NCI-H510A treated with DMSO at 0.1 percent for 48 hours (cell line): ENCODE measurements around the gene PARP15.
"Not testable (repeated sequence)": the region's sequence is repeated elsewhere in the genome, so short reads cannot be mapped to it uniquely, and the experiment has no call there.

Source experiments
- DNase-seq: peaks from one replicate; lab custom pipeline; 2025; lab: John Stamatoyannopoulos, UW

PARP15 gene

GRCh38 chr3:122665881-122666280 lies 88.4 kb downstream of the PARP15 start:
- DNase-seq = no peak

DNA sequence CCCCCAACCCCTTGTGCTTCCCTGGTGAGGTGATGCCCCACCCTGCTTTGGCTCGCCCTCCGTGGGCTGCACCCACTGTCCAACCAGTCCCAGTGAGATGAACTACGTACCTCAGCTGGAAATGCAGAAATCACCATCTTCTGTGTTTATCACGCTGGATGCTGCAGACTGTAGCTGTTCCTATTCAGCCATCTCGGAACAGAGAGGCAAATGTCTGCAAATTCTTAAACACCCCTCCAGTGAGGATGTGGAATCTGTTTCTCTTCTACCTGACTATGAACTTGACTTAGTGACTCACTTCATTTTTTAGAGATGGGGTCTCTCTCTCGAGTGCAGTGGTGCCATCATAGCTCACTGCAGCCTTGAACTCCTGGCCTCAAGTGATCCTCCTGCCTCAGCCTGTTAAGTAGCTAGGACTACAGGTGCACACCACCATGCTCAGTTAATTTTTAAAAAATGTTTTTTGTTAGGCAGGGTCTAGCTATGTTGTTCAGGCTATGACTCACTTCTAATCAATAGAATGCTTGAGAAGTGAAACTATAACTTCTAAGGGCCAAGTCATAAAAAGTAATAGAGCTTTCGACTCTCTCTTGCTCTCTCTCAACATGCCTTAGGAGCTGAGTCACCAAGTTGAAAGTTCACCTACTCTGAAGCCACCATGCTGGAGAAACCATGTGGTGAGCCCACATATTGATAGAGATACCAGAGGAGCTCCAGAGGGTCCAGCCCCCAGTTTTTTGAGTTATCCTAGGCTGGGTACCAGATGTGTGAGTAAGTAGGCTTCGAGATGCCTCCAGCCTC lies 91.7 kb downstream of the PARP15 start:
- no peak for DNase-seq

- DNase-seq = no peak
These were observed 94.1 kb downstream of the PARP15 start for GRCh38 chr3:122671553-122671952.

DNA sequence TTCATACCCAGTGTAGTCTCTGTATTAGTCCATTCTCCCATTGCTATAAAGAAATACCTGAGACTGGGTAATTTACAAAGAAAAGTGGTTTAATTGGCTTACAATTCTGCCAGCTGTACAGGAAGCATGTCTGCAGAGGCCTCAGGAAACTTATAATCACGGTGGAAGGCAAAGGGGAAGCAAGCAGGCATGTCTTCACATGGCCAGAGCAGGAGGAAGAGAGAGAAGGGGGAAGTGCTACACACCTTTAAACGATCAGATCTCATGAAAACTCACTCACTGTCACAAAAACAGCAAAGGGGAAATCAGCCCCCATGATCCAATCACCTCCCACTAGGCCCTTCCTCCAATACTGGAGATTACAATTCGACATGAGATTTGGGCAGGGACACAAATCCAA lies 96.9 kb downstream of the PARP15 start:
- no peak for DNase-seq

- no peak for DNase-seq
These were observed 99.3 kb downstream of the PARP15 start for GRCh38 chr3:122676759-122677158.

- DNase-seq = no peak
These were observed 99.8 kb downstream of the PARP15 start for GRCh38 chr3:122677216-122677615.

DNA sequence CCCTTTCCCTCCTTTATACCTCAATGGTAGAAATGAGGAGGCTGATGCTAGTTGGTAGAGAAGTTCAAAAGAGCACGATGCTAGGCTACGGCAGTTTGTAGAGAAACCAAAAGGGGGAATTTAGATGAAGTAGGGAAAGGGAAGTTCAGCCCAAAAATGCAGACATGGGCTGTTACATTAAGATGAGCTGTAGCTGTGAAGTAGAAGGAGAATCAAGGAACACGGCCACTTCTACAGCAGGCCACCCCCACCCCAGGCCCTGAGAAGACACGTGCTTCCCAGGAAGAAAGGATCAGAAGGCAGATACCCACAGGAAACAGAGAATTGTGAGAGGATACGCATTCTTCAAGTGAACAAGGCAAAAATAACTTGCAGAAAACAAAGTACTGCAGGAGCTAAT lies 101.1 kb downstream of the PARP15 start:
- no peak for DNase-seq

- DNase-seq = peak; percentile 43
These were observed 101.8 kb downstream of the PARP15 start for GRCh38 chr3:122679085-122679881.

DNA sequence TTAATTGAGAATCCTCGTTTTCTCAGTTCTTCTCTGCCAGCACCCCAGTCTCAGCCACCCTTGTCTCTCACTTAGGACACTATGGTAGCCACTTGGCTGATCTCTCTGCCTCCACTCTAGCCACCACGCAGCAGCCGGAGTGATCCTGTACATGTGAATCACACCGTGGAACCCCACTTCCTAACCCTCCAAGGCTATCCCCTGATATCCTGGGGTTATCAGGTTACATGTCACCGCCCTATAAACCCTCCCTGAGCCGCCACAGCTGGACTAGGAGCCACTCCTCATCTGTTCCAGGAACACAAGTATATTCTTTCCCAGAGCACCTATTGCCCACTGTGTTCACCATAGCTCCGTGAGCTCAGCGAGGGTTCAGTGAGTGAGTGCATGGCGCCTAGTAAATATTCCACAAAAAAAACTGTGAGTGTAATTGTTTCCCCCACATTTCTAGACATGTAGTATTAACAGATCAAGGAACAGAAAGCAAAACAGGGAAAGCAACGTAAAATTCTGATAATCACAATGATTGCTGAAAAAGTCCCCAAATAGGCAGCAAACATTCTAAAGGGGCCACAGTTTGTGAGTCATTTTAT lies 102.5 kb downstream of the PARP15 start:
- DNase-seq = peak; percentile 35

- peak; percentile 27 for DNase-seq
These were observed 103.2 kb downstream of the PARP15 start, which contains the start of gene PARP14 for GRCh38 chr3:122680475-122681283. PARP14 (plus strand) TSS chr3:122680839; CDS start chr3:122680884, 45 bp downstream.

- no peak for DNase-seq
These were observed 104.0 kb downstream of the PARP15 start for GRCh38 chr3:122681284-122681973.

DNA sequence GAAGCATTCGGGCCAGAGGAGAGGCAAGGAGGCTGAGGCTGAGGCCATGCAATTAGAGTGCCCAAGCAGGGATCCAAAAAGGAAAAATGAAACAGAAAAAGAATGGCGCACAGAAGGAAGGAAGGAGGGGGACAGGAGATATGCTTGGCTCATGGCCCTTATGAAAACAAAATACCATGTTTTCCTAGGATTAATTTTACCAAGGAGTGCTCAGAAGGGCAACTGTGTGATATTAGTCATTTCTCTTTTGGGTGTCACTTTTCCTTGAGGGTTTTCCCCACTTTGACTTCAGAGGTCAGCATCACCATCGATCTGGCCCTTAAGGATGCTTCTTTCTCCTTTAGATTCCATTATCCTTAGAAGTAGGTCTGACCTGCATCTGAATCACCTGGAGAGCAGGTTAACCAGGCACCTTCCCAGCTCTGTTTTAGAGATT lies 104.5 kb downstream of the PARP15 start:
- no peak for DNase-seq

GRCh38 chr3:122682778-122683411 lies 105.4 kb downstream of the PARP15 start:
- not testable (repeated sequence) for DNase-seq

GRCh38 chr3:122687298-122687697 lies 109.8 kb downstream of the PARP15 start:
- DNase-seq = no peak
